ENCODE measurements around the gene ARSJ. TPM values are rescaled to one million over a fixed set of nuclear protein-coding genes. Genes with fewer than 3 reads are reported as not detected.
A peak's percentile ranks its signal among the peaks of the same experiment; 100 is the strongest.

The ARSJ gene
- 1.2 TPM for polyA plus RNA-seq (2013, experiment 1 of 4)
- polyA plus RNA-seq (2013, experiment 2 of 4) = 0.75 TPM
- 0.59 TPM for polyA plus RNA-seq (2013, experiment 3 of 4)
- polyA plus RNA-seq (2013, experiment 4 of 4) = 1.1 TPM

DNA sequence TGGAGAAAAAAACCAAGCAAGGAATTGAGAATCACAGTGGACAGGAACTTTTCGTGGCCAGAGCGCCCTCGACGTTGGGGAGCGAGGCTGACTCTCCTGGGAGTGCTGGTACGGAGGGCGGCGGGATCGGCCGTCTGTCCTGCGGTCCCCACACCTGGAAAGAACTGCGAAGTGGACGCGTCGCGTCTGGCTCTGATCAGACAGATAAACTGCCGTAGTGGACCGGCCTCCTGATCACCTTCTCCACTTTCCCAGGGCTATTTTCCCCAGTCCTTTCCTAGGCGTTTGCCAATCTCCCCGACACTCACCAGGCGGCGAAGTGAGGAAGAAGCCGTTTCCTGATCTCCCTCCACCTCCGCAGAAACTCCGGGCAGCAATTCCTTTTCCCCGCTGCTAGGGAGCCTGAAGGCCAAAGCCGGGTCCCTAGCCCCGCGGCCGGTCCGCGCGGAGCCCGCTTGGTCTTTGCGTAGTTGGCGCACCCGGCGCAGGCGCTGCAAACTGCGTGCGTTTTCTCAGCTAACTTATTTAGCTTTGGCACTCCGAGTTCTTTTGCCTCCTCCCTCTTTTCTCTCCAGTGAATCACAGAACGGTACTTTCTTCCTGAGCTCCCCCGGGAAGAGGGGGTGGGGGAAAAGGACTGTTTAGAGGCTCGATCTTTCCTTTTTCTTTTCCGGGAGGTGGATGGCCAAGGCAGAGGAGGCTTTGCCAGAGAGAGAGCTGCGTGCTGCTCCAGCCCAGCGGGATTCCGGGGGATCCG, at the start of gene ARSJ:
Gene ARSJ (minus strand): TSS at position 500 of the 757 bp plus-strand sequence. CDS start 813 bp downstream, outside the sequence.
- Histone ChIP-seq H3K27me3 (ENCODE audit: control insufficient read depth, insufficient read depth, low read length, poor library complexity, severe bottlenecking) (peaks cover 28% of the 10 kb centered on the region), H3K36me3 (ENCODE audit: control insufficient read depth, insufficient read depth, low read length) (no peaks in the 10 kb centered on the region), H3K9me3 (ENCODE audit: control insufficient read depth, low read length) (no peaks in the 10 kb centered on the region), H3K4me3 (ENCODE audit: insufficient read depth, low read depth, low read length) (peak within 1 kb of the TSS; percentile 56), H3K4me1 (ENCODE audit: control insufficient read depth, insufficient read depth, low read length) (peaks cover 3% of the 10 kb centered on the region), H3K27ac (ENCODE audit: insufficient read depth, low read depth, low read length, poor library complexity, severe bottlenecking) (no peak within 1 kb of the TSS)
- WGBS, 2 experiments = 0% methylated on average over 50 of the region's 50 CpGs

DNA sequence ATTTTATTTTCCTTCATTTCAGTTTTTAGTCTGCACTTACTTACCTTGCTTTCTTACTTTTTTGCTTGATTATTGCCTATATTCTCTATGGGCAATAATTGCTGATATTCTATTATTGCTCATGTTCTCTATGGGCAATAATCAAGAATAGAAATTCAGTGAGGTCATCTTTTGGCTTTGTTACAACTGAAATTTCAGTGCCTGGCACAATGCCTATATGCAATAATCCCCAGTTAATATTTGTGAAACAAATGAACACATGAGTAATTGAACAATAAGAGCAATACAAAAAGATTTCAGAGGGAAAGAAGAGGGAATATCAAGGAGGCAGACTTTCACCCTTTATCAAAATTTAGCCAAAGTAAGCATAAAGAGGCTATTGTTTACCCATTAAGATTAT, 48.6 kb upstream of the ARSJ start:
- H3K27ac ChIP-seq (ENCODE audit: insufficient read depth, low read depth, low read length, poor library complexity, severe bottlenecking) = no peak overlapping the region
- no peaks in the 10 kb centered on the region for H3K9me3 ChIP-seq (ENCODE audit: control insufficient read depth, low read length)
- H3K4me1 ChIP-seq (ENCODE audit: control insufficient read depth, insufficient read depth, low read length) = no peaks in the 10 kb centered on the region
- no peak overlapping the region for H3K4me3 ChIP-seq (ENCODE audit: insufficient read depth, low read depth, low read length)
- H3K36me3 ChIP-seq (ENCODE audit: control insufficient read depth, insufficient read depth, low read length) = no peaks in the 10 kb centered on the region
- H3K27me3 ChIP-seq (ENCODE audit: control insufficient read depth, insufficient read depth, low read length, poor library complexity, severe bottlenecking) = no peaks in the 10 kb centered on the region

DNA sequence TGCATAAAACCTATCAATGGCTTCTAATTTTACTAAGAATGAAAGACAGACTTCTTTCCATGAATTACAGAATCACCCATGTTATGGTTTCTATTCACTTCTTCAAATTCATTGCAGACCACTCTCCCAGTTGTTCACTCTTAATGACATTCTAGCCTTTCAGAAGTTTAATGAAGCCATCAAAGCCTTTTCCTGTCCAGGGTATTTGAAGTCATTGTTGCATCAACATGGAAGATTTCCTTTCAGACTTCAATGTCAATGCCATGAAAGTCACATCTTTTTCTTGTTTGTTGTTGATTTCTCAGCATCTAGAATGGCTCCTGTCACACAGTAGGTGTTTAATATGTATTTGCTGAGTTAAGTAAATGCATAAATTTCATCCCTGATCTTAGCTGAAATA, 48.1 kb upstream of the ARSJ start:
- H3K4me3 ChIP-seq (ENCODE audit: insufficient read depth, low read depth, low read length) = no peak overlapping the region
- H3K27me3 ChIP-seq (ENCODE audit: control insufficient read depth, insufficient read depth, low read length, poor library complexity, severe bottlenecking) = no peaks in the 10 kb centered on the region
- no peaks in the 10 kb centered on the region for H3K36me3 ChIP-seq (ENCODE audit: control insufficient read depth, insufficient read depth, low read length)
- H3K9me3 ChIP-seq (ENCODE audit: control insufficient read depth, low read length) = no peaks in the 10 kb centered on the region
- H3K27ac ChIP-seq (ENCODE audit: insufficient read depth, low read depth, low read length, poor library complexity, severe bottlenecking) = no peak overlapping the region
- no peaks in the 10 kb centered on the region for H3K4me1 ChIP-seq (ENCODE audit: control insufficient read depth, insufficient read depth, low read length)

DNA sequence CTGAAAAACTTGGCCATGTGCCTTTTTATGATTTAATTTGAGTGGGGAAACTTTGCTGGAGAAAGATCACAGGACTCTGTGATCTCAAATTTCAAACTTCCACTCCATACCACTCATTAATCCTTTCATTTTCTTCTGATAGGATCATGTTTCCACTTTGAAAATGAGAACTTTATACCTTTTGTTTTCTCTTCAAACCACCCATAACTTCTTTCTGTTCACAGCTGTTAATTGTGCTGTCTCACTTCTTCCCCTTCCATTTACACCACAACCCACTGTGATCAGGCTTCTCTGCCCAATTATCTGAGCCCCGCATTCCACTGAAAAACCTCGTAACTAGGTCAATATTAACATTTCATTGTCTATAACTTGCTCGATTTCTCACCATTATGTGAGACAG, 47.0 kb upstream of the ARSJ start:
- no peaks in the 10 kb centered on the region for H3K36me3 ChIP-seq (ENCODE audit: control insufficient read depth, insufficient read depth, low read length)
- H3K4me1 ChIP-seq (ENCODE audit: control insufficient read depth, insufficient read depth, low read length) = no peaks in the 10 kb centered on the region
- H3K27me3 ChIP-seq (ENCODE audit: control insufficient read depth, insufficient read depth, low read length, poor library complexity, severe bottlenecking) = no peaks in the 10 kb centered on the region
- no peaks in the 10 kb centered on the region for H3K9me3 ChIP-seq (ENCODE audit: control insufficient read depth, low read length)
- WGBS, 2 experiments = 85 to 86% methylated on average over 3 of the region's 3 CpGs
- no peak overlapping the region for H3K27ac ChIP-seq (ENCODE audit: insufficient read depth, low read depth, low read length, poor library complexity, severe bottlenecking)
- no peak overlapping the region for H3K4me3 ChIP-seq (ENCODE audit: insufficient read depth, low read depth, low read length)

DNA sequence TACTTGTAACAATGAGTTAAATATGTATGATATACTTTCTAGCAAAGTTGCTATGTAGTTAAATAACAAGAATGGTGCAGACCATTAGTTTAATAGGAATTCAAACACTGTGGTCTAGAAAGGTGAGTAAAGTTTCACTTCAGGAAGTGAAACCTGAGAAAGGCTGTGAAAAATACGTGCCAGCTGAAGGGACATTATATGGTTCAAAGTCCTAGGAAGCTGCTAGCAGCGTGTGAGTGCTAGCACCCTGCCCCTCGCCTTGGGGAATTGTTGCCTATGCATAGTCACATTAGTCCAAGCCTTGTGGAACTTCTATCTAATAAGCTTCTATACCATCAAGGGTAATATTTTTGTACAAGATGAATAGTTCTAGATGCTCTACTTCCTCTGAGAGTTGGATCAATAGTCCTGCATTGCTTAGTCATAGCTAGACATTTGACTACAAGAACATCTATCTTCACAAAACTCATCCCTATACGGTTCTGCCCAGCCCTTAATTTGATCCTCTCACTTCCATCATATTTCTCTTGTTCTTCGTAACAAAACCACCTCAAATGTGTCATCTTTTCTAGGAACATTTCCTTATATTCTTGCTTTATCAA, 45.8 kb upstream of the ARSJ start:
- Histone ChIP-seq H3K27me3 (ENCODE audit: control insufficient read depth, insufficient read depth, low read length, poor library complexity, severe bottlenecking) (no peaks in the 10 kb centered on the region), H3K36me3 (ENCODE audit: control insufficient read depth, insufficient read depth, low read length) (no peaks in the 10 kb centered on the region), H3K4me3 (ENCODE audit: insufficient read depth, low read depth, low read length) (no peak overlapping the region), H3K4me1 (ENCODE audit: control insufficient read depth, insufficient read depth, low read length) (no peaks in the 10 kb centered on the region), H3K27ac (ENCODE audit: insufficient read depth, low read depth, low read length, poor library complexity, severe bottlenecking) (no peak overlapping the region), H3K9me3 (ENCODE audit: control insufficient read depth, low read length) (no peaks in the 10 kb centered on the region)
- WGBS, 2 experiments = 89 to 92% methylated on average over 5 of the region's 5 CpGs

DNA sequence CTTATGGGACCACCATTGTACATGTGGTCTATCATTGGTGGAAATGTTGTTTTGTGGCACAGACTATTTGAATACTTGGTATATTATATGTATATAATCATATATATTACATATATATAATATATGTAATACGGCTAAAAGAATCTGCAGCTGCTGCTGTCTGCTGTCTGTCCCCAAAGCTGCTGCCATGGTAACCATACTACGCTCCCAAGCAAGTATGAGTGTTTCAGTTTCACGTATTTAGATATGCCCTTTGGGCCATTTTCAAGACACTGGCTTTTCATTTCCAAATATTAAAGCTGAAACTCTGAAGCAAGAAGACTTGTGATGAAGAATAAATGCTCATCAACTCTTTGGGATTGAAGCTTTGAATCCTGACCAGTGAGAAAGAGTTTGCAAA, 42.0 kb upstream of the ARSJ start:
- H3K36me3 ChIP-seq (ENCODE audit: control insufficient read depth, insufficient read depth, low read length) = no peaks in the 10 kb centered on the region
- H3K4me1 ChIP-seq (ENCODE audit: control insufficient read depth, insufficient read depth, low read length) = no peaks in the 10 kb centered on the region
- H3K27ac ChIP-seq (ENCODE audit: insufficient read depth, low read depth, low read length, poor library complexity, severe bottlenecking) = no peak overlapping the region
- H3K9me3 ChIP-seq (ENCODE audit: control insufficient read depth, low read length) = no peaks in the 10 kb centered on the region
- 95 to 100% methylated on average over 3 of the region's 3 CpGs for WGBS, 2 experiments
- H3K27me3 ChIP-seq (ENCODE audit: control insufficient read depth, insufficient read depth, low read length, poor library complexity, severe bottlenecking) = no peaks in the 10 kb centered on the region
- no peak overlapping the region for H3K4me3 ChIP-seq (ENCODE audit: insufficient read depth, low read depth, low read length)

DNA sequence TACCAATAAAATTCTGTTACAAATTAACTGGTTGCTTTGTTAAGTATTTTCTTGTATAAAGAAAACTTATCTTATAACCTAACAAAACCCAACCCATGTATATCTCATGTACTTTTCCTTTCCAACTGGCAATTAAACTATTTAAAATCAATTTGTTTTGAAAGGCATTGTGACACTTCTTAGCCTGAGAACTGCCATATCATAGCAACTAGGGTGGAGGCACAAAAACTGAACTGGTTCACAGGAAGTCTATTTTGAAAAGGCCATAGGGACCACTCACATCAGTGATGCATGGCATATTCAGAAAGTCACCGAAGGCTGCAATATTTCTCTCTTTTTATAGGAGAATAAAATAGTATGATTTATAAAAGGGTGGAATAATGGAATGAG, 40.5 kb upstream of the ARSJ start:
- WGBS, 2 experiments = 95 to 100% methylated on average over 1 of the region's 1 CpG
- Histone ChIP-seq H3K27me3 (ENCODE audit: control insufficient read depth, insufficient read depth, low read length, poor library complexity, severe bottlenecking) (no peaks in the 10 kb centered on the region), H3K27ac (ENCODE audit: insufficient read depth, low read depth, low read length, poor library complexity, severe bottlenecking) (no peak overlapping the region), H3K36me3 (ENCODE audit: control insufficient read depth, insufficient read depth, low read length) (no peaks in the 10 kb centered on the region), H3K4me1 (ENCODE audit: control insufficient read depth, insufficient read depth, low read length) (no peaks in the 10 kb centered on the region), H3K4me3 (ENCODE audit: insufficient read depth, low read depth, low read length) (no peak overlapping the region), H3K9me3 (ENCODE audit: control insufficient read depth, low read length) (no peaks in the 10 kb centered on the region)

DNA sequence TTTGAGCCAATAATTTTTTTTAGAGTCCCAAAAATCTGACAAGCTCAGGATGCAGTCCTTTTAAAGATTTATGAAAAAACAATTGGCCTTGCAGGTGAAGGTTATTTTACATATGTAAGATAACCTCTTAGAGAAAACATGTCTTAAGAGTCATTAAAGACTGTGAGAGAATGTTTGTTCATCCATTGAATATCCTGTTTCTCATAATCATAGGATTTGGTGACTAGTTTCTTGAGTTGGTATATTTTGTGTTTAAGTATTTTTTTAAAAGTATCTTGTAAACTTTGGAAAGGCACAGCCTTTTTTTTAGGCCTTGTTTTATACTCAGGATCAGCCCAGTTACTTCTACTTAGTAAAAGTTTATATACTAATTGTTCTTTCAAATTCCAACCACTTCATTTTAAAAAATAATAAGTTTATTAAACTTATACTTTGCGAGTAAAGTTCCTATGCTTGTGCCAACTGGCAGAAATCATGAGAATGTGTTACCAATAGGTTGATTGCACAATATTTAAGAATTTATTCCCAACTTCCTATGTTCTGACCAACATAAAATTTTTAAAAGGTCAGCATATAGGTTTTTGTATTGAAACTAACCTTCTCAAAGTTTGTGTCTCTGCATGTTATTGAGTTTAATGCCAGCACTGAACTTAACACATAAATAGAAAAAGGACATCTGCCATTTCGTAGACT, 40.0 kb upstream of the ARSJ start:
- 100% methylated on average over 1 of the region's 2 CpGs; no CpG with 5 or more reads in 1 of the 2 experiments for WGBS, 2 experiments
- no peak overlapping the region for H3K4me3 ChIP-seq (ENCODE audit: insufficient read depth, low read depth, low read length)
- no peaks in the 10 kb centered on the region for H3K36me3 ChIP-seq (ENCODE audit: control insufficient read depth, insufficient read depth, low read length)
- H3K27me3 ChIP-seq (ENCODE audit: control insufficient read depth, insufficient read depth, low read length, poor library complexity, severe bottlenecking) = no peaks in the 10 kb centered on the region
- H3K27ac ChIP-seq (ENCODE audit: insufficient read depth, low read depth, low read length, poor library complexity, severe bottlenecking) = no peak overlapping the region
- H3K9me3 ChIP-seq (ENCODE audit: control insufficient read depth, low read length) = no peaks in the 10 kb centered on the region
- H3K4me1 ChIP-seq (ENCODE audit: control insufficient read depth, insufficient read depth, low read length) = no peaks in the 10 kb centered on the region

DNA sequence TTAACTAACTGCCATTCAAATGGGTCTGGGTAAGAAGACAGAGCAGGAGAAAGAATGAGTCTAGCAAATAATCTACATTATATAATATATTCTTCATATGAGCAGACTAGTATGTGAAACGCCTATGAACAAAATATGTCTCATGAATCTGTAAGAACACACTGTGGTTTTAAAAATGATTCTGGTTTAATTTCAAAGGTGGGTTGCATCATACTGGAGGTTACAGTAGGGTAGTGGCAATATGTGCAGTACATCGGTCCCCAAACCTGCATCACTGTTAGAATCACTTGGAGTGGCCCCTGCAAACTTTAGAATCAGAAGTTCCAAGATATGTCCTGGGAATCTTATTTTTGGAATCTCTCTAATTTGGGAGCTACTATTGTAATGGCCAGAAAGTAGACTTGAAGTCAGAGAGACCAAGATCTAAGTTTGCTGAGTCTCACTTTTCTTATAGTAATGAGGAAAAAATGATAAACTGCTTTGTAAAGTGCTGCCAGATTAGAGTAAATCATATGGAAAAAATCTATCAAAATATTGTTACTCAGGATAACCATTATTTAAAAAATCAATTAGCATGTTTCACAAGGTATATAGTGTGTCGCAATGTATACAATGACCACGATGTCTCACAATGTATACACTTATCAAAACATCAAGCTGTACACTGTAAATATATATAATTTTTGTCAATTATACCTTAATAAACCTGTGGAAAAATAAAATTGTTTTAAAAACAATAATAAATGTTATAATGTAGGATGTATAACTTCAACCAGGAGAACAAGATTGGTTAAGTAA, 37.9 kb upstream of the ARSJ start:
- Histone ChIP-seq H3K27me3 (ENCODE audit: control insufficient read depth, insufficient read depth, low read length, poor library complexity, severe bottlenecking) (no peaks in the 10 kb centered on the region), H3K4me1 (ENCODE audit: control insufficient read depth, insufficient read depth, low read length) (no peaks in the 10 kb centered on the region), H3K9me3 (ENCODE audit: control insufficient read depth, low read length) (no peaks in the 10 kb centered on the region), H3K27ac (ENCODE audit: insufficient read depth, low read depth, low read length, poor library complexity, severe bottlenecking) (no peak overlapping the region), H3K36me3 (ENCODE audit: control insufficient read depth, insufficient read depth, low read length) (no peaks in the 10 kb centered on the region), H3K4me3 (ENCODE audit: insufficient read depth, low read depth, low read length) (no peak overlapping the region)
- 96 to 99% methylated on average over 2 to 4 of the region's 4 CpGs for WGBS, 2 experiments
